Motor neuron (in vitro differentiated cells): ENCODE data around the gene ZNF888. TPM values are rescaled to one million over a fixed set of nuclear protein-coding genes. Genes with fewer than 3 reads are reported as not detected.
A peak's percentile ranks its signal among the peaks of the same experiment; 100 is the strongest.

Experiments used
- ATAC-seq, 8 experiments: fragments of 200-7000 bp; cut with Tn5 transposase; replicated peaks in 6 of 8; 2 replicates each; pipeline ENCODE4 v1.8.0; 2021; ENCODE audit warnings: mild to moderate bottlenecking in 8 of 8, moderate library complexity in 8 of 8
- H3K27ac ChIP-seq, 2 donors: fragments of 250-450 bp; sonication (Bioruptor Pico); 2 replicates each; pipeline ENCODE4 v1.9.0; 2021; ENCODE audit warnings: antibody characterized with exemption in 2 of 2, mild to moderate bottlenecking in 2 of 2, moderate library complexity in 1 of 2
- H3K4me1 ChIP-seq, 2 donors: fragments of 250-450 bp; sonication (Bioruptor Pico); replicated peaks in 1 of 2; 2 replicates each; pipeline ENCODE4 v1.6.1; 2021; ENCODE audit warnings: antibody characterized with exemption in 2 of 2, mild to moderate bottlenecking in 2 of 2, moderate library complexity in 1 of 2
- H3K4me3 ChIP-seq, 5 donors: fragments of 250-450 bp; sonication (Bioruptor Pico); 2 replicates each; pipeline ENCODE4 v1.9.0; 2021; ENCODE audit warnings: antibody characterized with exemption in 5 of 5, mild to moderate bottlenecking in 5 of 5, moderate library complexity in 4 of 5
- WGBS, 10 experiments: fragments of 450-650 bp; shearing (Covaris generic); methylation state at CpG; one replicate each; pipeline ENCODE4 v1.0.0; 2022; 5-methylcytosine and 5-hydroxymethylcytosine counted together
- in situ Hi-C, 9 experiments: fragments of 400-800 bp; cut with MboI; loops; one replicate each; pipeline ENCODE4 v1.15.0; 2021; ENCODE audit warnings: low sequenced_read_pairs in 9 of 9, low pct_unique_long_range_greater_than_20kb in 2 of 9; ENCODE audit not compliant: unreplicated experiment in 9 of 9
- total RNA-seq, 8 experiments: library from RNA; unstranded; fragments of 300-600 nt; gene quantifications; 2 replicates each; pipeline versions ENCODE4 v1.2.3 to v1.2.4, GENCODE V29; 2022

ZNF888 gene
- total RNA-seq, result 1 to 10 TPM in 7 of 8 experiments, under 1 TPM in 1; 0.90 to 3.6 (median 2.6) TPM

- peak; percentile 83 to 97 (median 93) for ATAC-seq
- peak within 1 kb of the TSS; percentile 52 to 67 for H3K27ac ChIP-seq
Observed at GRCh38 chr19:52922841-52923777, at the start of gene ZNF888. Gene ZNF888 (minus strand): TSS chr19:52923428. CDS start chr19:52917873, 5,555 bp downstream.

DNA sequence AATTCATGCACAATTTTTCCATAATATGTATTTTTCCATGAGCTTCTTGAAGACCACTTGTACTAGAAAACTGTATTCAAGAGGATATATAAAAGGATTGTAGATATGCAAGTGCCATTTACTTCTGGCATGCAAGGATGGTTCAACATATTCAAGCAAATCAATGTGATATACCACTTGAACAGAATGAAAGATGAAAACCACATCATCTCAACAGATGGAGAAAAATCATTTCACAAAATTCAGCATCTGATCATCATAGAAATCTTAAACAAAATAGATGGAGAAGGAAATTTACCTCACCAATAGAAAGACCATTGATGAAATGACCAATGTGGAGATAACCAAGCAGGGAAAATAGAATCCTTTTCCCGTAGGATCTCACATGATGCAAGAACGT is 44.5 kb upstream of the ZNF888 start:
- ATAC-seq, result no peak
- 39 to 100% (median 82%) methylated on average over 2 of the region's 2 CpGs for WGBS, 10 experiments
- Histone ChIP-seq H3K4me3 (no peak overlapping the region), H3K27ac (no peak overlapping the region), H3K4me1 (peaks cover 5 to 7% of the 10 kb centered on the region in 2 donors)
- in situ Hi-C loops, result no loop called here

More at GRCh38 chr19:52922841-52923777, at the start of gene ZNF888:
- H3K4me3 ChIP-seq, result peak within 1 kb of the TSS; percentile 48 to 63 (median 51)
- in situ Hi-C loops, result no loop called here
- peaks cover 0 to 7% of the 10 kb centered on the region in 2 donors for H3K4me1 ChIP-seq
- WGBS, 10 experiments, result 0 to 40% (median 2%) methylated on average over 2 to 15 of the region's 55 CpGs; no CpG with 5 or more reads in 3 of the 10 experiments

GRCh38 chr19:52963247-52963618 is 40.0 kb upstream of the ZNF888 start:
- H3K4me1 ChIP-seq, result peaks cover 7% of the 10 kb centered on the region in 2 donors
- H3K27ac ChIP-seq, result peak overlapping the region in 1 of 2 donors; percentile 13
- in situ Hi-C loops, result no loop called here
- 0 to 16% (median 0%) methylated on average over 1 to 10 of the region's 12 CpGs; no CpG with 5 or more reads in 5 of the 10 experiments for WGBS, 10 experiments
- H3K4me3 ChIP-seq, result peak overlapping the region; percentile 39 to 73 (median 55)
- ATAC-seq, result peak; percentile 16 to 62 (median 58)

GRCh38 chr19:52962394-52963246 is 39.4 kb upstream of the ZNF888 start, which contains the start of gene ZNF816:
Gene ZNF816 (minus strand): TSS chr19:52962881. CDS start chr19:52956089, 6,792 bp downstream.
- peak; percentile 91 to 99 (median 98) for ATAC-seq
- in situ Hi-C loops, result no loop called here
- Histone ChIP-seq H3K4me3 (peak within 1 kb of the TSS; percentile 39 to 73 (median 55)), H3K4me1 (peaks cover 7% of the 10 kb centered on the region in 2 donors), H3K27ac (peak within 1 kb of the TSS; percentile 6 to 69)
- WGBS, 10 experiments, result 0 to 10% (median 0%) methylated on average over 2 to 8 of the region's 55 CpGs; no CpG with 5 or more reads in 7 of the 10 experiments

GRCh38 chr19:52961981-52962380 is 38.8 kb upstream of the ZNF888 start:
- Histone ChIP-seq H3K4me3 (peak overlapping the region; percentile 39 to 73 (median 55)), H3K27ac (peak overlapping the region; percentile 6 to 69), H3K4me1 (peaks cover 7% of the 10 kb centered on the region in 2 donors)
- 0 to 60% (median 13%) methylated on average over 1 to 5 of the region's 5 CpGs; no CpG with 5 or more reads in 1 of the 10 experiments for WGBS, 10 experiments
- ATAC-seq, result peak in 7 of 8 experiments; percentile 1 to 9 (median 3)
- in situ Hi-C loops, result no loop called here

DNA sequence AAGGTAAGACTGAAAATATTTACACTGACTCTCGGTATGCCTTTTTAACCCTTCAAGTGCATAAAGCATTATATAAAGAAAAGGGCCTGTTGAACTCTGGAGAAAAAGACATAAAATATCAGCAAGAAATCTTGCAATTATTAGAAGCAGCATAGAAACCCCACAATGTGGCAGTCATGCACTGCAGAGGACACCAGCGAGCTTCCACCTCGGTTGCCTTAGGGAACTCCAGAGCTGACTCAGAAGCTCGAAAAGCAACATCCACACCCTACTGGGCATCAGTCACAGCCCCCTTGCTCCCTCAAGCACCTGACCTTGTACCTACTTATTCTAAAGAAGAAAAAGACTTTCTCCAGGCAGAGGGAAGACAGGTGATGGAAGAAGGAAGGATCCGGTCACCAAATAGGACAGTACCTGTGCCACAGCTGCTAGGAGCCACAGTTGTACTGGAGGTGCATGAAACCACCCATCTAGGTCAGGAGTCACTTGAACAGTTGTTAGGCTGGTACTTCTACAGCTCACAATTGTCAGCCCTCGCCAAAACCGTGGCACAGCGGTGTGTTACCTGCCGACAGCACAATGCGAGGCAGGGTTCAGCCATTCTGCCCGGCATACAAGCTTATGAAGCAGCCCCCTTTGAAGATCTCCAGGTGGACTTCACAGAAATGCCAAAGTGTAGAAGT is 36.5 kb upstream of the ZNF888 start:
- in situ Hi-C loops, result no loop called here
- peaks cover 7% of the 10 kb centered on the region in 2 donors for H3K4me1 ChIP-seq
- WGBS, 10 experiments, result 69 to 100% (median 91%) methylated on average over 1 to 9 of the region's 11 CpGs; no CpG with 5 or more reads in 2 of the 10 experiments
- H3K4me3 ChIP-seq, result no peak overlapping the region
- ATAC-seq, result no peak
- no peak overlapping the region for H3K27ac ChIP-seq

GRCh38 chr19:52957591-52957990 is 34.4 kb upstream of the ZNF888 start:
- no peak overlapping the region for H3K4me3 ChIP-seq
- WGBS, 10 experiments, result 73 to 100% (median 92%) methylated on average over 1 to 8 of the region's 8 CpGs; no CpG with 5 or more reads in 2 of the 10 experiments
- peaks cover 0 to 2% of the 10 kb centered on the region in 2 donors for H3K4me1 ChIP-seq
- ATAC-seq, result no peak
- in situ Hi-C loops, result no loop called here
- H3K27ac ChIP-seq, result no peak overlapping the region

GRCh38 chr19:52956917-52957316 is 33.7 kb upstream of the ZNF888 start:
- WGBS, 10 experiments, result 80 to 100% (median 97%) methylated on average over 1 to 9 of the region's 10 CpGs
- no peak for ATAC-seq
- peaks cover 0 to 2% of the 10 kb centered on the region in 2 donors for H3K4me1 ChIP-seq
- H3K27ac ChIP-seq, result no peak overlapping the region
- in situ Hi-C loops, result no loop called here
- H3K4me3 ChIP-seq, result no peak overlapping the region

- H3K27ac ChIP-seq, result no peak overlapping the region
- ATAC-seq, result no peak
- no peak overlapping the region for H3K4me3 ChIP-seq
- H3K4me1 ChIP-seq, result peaks cover 0 to 9% of the 10 kb centered on the region in 2 donors
- WGBS, 10 experiments, result 70 to 100% (median 100%) methylated on average over 1 of the region's 1 CpG; no CpG with 5 or more reads in 5 of the 10 experiments
- in situ Hi-C loops, result no loop called here
Observed at GRCh38 chr19:52949422-52949821, 26.2 kb upstream of the ZNF888 start.

- ATAC-seq, result no peak
- WGBS, 10 experiments, result 80 to 96% (median 93%) methylated on average over 1 to 13 of the region's 13 CpGs; no CpG with 5 or more reads in 1 of the 10 experiments
- no peak overlapping the region for H3K27ac ChIP-seq
- in situ Hi-C loops, result no loop called here
- H3K4me3 ChIP-seq, result no peak overlapping the region
- H3K4me1 ChIP-seq, result peaks cover 0 to 9% of the 10 kb centered on the region in 2 donors
Observed at GRCh38 chr19:52948025-52948770, 25.0 kb upstream of the ZNF888 start.

GRCh38 chr19:52946322-52947310 is 23.4 kb upstream of the ZNF888 start:
- Histone ChIP-seq H3K27ac (no peak overlapping the region), H3K4me1 (peaks cover 0 to 9% of the 10 kb centered on the region in 2 donors), H3K4me3 (no peak overlapping the region)
- in situ Hi-C loops, result no loop called here
- WGBS, 10 experiments, result 20 to 100% (median 82%) methylated on average over 1 to 8 of the region's 39 CpGs; no CpG with 5 or more reads in 4 of the 10 experiments
- ATAC-seq, result peak in 1 of 8 experiments; percentile 8
